Liver (tissue), 9 donors: ENCODE data around the gene PNN. TPM values are rescaled to one million over a fixed set of nuclear protein-coding genes. Genes with fewer than 3 reads are reported as not detected.

Experiments used
- DNase-seq: peaks from one replicate; pipeline ENCODE4 v3.0.0-alpha.2; 2017; ENCODE audit warnings: low spot score
- H3K27ac ChIP-seq, 2 donors: one replicate each; pipeline ENCODE4 v1.7.0; 2013; ENCODE audit warnings: inconsistent platforms in 2 of 2, low read length in 2 of 2, control low read depth in 1 of 2, low read depth in 1 of 2, mild to moderate bottlenecking in 1 of 2
- H3K27me3 ChIP-seq, 4 donors: one replicate each; pipeline versions ENCODE4 v1.6.1 to v1.7.0; 2013; ENCODE audit warnings: low read length in 3 of 4, inconsistent platforms in 1 of 4, mild to moderate bottlenecking in 1 of 4, moderate library complexity in 1 of 4; ENCODE audit not compliant: control insufficient read depth in 4 of 4, insufficient read depth in 4 of 4
- H3K36me3 ChIP-seq, 4 donors: one replicate each; pipeline versions ENCODE4 v1.6.1 to v1.7.0; 2013; ENCODE audit warnings: low read length in 3 of 4, mild to moderate bottlenecking in 3 of 4, low read depth in 1 of 4, moderate library complexity in 1 of 4; ENCODE audit not compliant: control insufficient read depth in 4 of 4, insufficient read depth in 3 of 4
- H3K4me1 ChIP-seq, 4 donors: one replicate each; pipeline versions ENCODE4 v1.6.1 to v1.7.0; 2013; ENCODE audit warnings: low read length in 3 of 4, mild to moderate bottlenecking in 3 of 4, moderate library complexity in 1 of 4; ENCODE audit not compliant: control insufficient read depth in 4 of 4, insufficient read depth in 4 of 4
- H3K4me3 ChIP-seq, 3 donors: one replicate each; pipeline versions ENCODE4 v1.6.1 to v1.7.0; 2013; ENCODE audit warnings: low read length in 3 of 3, control low read depth in 1 of 3, low read depth in 1 of 3, mild to moderate bottlenecking in 1 of 3
- H3K9ac ChIP-seq, 2 donors: one replicate each; pipeline ENCODE4 v1.7.0; 2013; ENCODE audit warnings: low read length in 2 of 2, mild to moderate bottlenecking in 2 of 2, moderate library complexity in 2 of 2, control low read depth in 1 of 2, low read depth in 1 of 2
- H3K9me3 ChIP-seq, 4 donors: one replicate each; pipeline versions ENCODE4 v1.6.1 to v1.7.0; 2013; ENCODE audit warnings: low read length in 3 of 4; ENCODE audit not compliant: control insufficient read depth in 4 of 4
- FOXA1 ChIP-seq: IDR thresholded peaks from 2 replicates; pipeline ENCODE4 v1.6.1; 2016; ENCODE audit warnings: antibody characterized with exemption
- FOXA2 ChIP-seq: IDR thresholded peaks from 2 replicates; pipeline ENCODE4 v1.6.1; 2016; ENCODE audit warnings: antibody characterized with exemption
- JUND ChIP-seq, 2 donors: IDR thresholded peaks; 2 replicates each; pipeline ENCODE4 v1.6.1; 2016; ENCODE audit warnings: antibody characterized with exemption in 2 of 2
- NR2F2 ChIP-seq: IDR thresholded peaks from 2 replicates; pipeline ENCODE4 v1.6.1; 2016; ENCODE audit warnings: antibody characterized with exemption
- RAD21 ChIP-seq, 2 donors: IDR thresholded peaks; 2 replicates each; pipeline ENCODE4 v1.6.1; 2016; ENCODE audit warnings: antibody characterized with exemption in 2 of 2, mild to moderate bottlenecking in 2 of 2
- SP1 ChIP-seq: IDR thresholded peaks from 2 replicates; pipeline ENCODE4 v1.6.1; 2018; ENCODE audit warnings: antibody characterized with exemption, mild to moderate bottlenecking
- TAF1 ChIP-seq: conservative IDR thresholded peaks from 2 replicates; pipeline ENCODE4 v1.6.1; 2016; ENCODE audit warnings: antibody characterized with exemption, mild to moderate bottlenecking
- WGBS: extraction: QIAGEN DNeasy Blood & Tissue Kit; methylation state at CpG from one replicate; pipeline ENCODE4 v1.1.7; 2013; 5-methylcytosine and 5-hydroxymethylcytosine counted together
- polyA plus RNA-seq, 2 donors: library from polyadenylated mRNA; stranded (reverse) in 1 of 2; unstranded in 1 of 2; fragments of 200-250 nt in 1 of 2; fragments of >200 nt in 1 of 2; fragmentation: Nextera tagmentation in 1 of 2; extraction: Ambion mirVana in 1 of 2; gene quantifications; one replicate each; pipeline versions ENCODE4 v1.2.1 to v1.2.3, GENCODE V29; 2013 to 2015
- total RNA-seq, 2 donors: library from RNA; depleted of rRNA; stranded (reverse); fragments of >200 nt; gene quantifications; one replicate each; pipeline ENCODE4 v1.2.3, GENCODE V29; 2014
- TF ChIP-seq, protein P1 (sequence below): IDR thresholded peaks from 2 replicates; pipeline ENCODE4 v1.6.1; 2016; ENCODE audit warnings: antibody characterized with exemption
- TF ChIP-seq, protein P2 (sequence below): IDR thresholded peaks from 2 replicates; pipeline ENCODE4 v1.6.1; 2016; ENCODE audit warnings: antibody characterized with exemption, mild to moderate bottlenecking
- TF ChIP-seq, protein P3 (sequence below): fragments of 150-350 bp; IDR thresholded peaks from 2 replicates; pipeline ENCODE4 v1.5.1; 2017; ENCODE audit warnings: improper control_type of control experiment, low read depth, low read length; ENCODE audit not compliant: missing input control
- TF ChIP-seq, protein P4 (sequence below): IDR thresholded peaks from 2 replicates; pipeline ENCODE4 v1.6.1; 2016; ENCODE audit warnings: antibody characterized with exemption
- donor health status: healthy.
- donor health status: healthy.
- donor health status: healthy.
- donor health status: healthy.
- donor health status: healthy.

Gene PNN
- total and polyA plus RNA-seq, 4 donors, result 11.3 to 56.7 (median 23.8) TPM

DNA sequence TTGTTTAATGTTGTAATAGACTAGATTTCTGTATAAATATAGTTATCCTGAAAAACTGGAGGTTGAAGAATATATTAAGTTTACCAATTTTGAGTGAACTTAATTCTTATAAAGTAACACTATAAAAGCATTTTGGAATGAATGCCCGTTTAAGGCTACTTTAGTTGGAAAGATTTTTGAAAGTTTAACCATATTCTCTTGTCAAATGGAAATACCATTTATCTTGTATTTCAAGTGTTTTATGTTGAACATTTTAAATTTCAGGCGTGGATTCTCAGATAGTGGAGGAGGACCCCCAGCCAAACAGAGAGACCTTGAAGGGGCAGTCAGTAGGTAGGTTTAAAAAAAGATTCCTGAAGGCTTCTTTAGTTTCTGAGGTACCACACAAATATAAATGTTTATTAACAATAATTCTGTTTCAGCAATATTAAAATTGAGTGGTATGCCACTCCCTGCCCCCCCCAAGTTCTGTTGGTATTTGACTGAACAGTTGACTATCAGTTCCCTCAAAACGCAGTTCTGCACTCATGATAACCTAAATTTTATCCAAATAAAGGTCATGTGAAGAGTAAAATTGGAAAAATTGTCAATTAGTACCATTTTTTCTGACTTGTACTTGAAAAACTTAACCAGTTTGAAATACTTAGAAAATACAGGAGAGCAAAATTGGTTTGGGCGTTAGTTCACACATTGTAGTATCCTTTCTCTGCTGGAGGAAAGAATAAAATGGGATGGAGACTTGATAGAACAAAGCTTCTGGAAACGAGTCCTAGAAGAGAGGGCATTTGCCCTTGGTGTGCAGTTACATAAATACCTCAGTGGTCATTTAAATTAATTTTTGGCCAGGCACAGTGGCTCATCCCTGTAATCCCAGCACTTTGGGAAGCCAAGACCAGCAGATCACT lies 1.5 kb downstream of the PNN start:
- H3K36me3 ChIP-seq, result peaks cover 14 to 47% (median 46%) of the 10 kb centered on the region in 4 donors
- peak overlapping the region; percentile 70 to 98 for H3K9ac ChIP-seq
- no peaks in the 10 kb centered on the region for H3K9me3 ChIP-seq
- peak overlapping the region; percentile 89 to 96 for H3K27ac ChIP-seq
- H3K4me3 ChIP-seq, result peak overlapping the region; percentile 20 to 89 (median 84)
- no peak for DNase-seq
- 56% methylated on average over 5 of the region's 5 CpGs for WGBS
- peaks cover 3 to 14% (median 10%) of the 10 kb centered on the region in 4 donors for H3K4me1 ChIP-seq
- TF ChIP-seq, protein P1, sequence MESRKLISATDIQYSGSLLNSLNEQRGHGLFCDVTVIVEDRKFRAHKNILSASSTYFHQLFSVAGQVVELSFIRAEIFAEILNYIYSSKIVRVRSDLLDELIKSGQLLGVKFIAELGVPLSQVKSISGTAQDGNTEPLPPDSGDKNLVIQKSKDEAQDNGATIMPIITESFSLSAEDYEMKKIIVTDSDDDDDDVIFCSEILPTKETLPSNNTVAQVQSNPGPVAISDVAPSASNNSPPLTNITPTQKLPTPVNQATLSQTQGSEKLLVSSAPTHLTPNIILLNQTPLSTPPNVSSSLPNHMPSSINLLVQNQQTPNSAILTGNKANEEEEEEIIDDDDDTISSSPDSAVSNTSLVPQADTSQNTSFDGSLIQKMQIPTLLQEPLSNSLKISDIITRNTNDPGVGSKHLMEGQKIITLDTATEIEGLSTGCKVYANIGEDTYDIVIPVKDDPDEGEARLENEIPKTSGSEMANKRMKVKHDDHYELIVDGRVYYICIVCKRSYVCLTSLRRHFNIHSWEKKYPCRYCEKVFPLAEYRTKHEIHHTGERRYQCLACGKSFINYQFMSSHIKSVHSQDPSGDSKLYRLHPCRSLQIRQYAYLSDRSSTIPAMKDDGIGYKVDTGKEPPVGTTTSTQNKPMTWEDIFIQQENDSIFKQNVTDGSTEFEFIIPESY, result peak; percentile 8
- TF ChIP-seq RAD21 (IDR thresholded peaks at IDR 0.05), result no peak
- no peaks in the 10 kb centered on the region for H3K27me3 ChIP-seq

DNA sequence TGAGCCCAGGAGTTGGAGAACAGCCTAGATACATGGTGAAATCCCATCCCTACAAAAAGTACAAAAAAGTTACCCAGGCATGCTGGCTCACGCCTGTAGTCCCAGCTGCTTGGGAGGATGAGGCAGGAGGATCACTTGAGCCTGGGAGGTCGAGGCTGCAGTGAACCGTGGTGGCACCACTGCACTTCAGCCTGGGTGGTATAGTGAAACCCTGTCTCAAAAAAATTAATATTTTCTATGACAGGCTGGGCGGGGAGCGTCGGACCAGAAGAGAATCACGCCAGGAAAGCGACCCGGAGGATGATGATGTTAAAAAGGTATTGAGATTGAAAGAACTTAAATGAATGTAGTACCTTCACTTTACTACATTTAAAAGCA lies 2.1 kb downstream of the PNN start:
- no peak overlapping the region for H3K4me3 ChIP-seq
- H3K36me3 ChIP-seq, result peaks cover 14 to 53% (median 49%) of the 10 kb centered on the region in 4 donors

DNA sequence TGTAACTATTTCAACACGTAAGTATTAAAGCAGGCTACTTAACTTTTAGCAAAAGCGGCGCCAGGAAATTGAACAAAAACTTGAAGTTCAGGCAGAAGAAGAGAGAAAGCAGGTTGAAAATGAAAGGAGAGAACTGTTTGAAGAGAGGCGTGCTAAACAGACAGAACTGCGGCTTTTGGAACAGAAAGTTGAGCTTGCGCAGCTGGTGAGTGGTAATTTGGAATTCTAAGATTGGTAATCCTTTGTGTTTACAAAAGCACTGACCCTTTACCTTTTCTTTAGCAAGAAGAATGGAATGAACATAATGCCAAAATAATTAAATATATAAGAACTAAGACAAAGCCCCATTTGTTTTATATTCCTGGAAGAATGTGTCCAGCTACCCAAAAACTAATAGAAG lies 4.0 kb downstream of the PNN start:
- no peaks in the 10 kb centered on the region for H3K9me3 ChIP-seq
- H3K4me3 ChIP-seq, result no peak overlapping the region
- no peak overlapping the region for H3K27ac ChIP-seq
- 95% methylated on average over 6 of the region's 6 CpGs for WGBS
- H3K9ac ChIP-seq, result no peak overlapping the region
- H3K27me3 ChIP-seq, result no peaks in the 10 kb centered on the region
- peaks cover 3 to 13% (median 10%) of the 10 kb centered on the region in 4 donors for H3K4me1 ChIP-seq
- H3K36me3 ChIP-seq, result peaks cover 18 to 69% (median 63%) of the 10 kb centered on the region in 4 donors
- DNase-seq, result no peak
- TF ChIP-seq SP1 (no peak), FOXA2 (no peak), TAF1 (no peak), NR2F2 (no peak), JUND (IDR thresholded peaks at IDR 0.05) (no peak), FOXA1 (no peak)
- TF ChIP-seq, protein P2, sequence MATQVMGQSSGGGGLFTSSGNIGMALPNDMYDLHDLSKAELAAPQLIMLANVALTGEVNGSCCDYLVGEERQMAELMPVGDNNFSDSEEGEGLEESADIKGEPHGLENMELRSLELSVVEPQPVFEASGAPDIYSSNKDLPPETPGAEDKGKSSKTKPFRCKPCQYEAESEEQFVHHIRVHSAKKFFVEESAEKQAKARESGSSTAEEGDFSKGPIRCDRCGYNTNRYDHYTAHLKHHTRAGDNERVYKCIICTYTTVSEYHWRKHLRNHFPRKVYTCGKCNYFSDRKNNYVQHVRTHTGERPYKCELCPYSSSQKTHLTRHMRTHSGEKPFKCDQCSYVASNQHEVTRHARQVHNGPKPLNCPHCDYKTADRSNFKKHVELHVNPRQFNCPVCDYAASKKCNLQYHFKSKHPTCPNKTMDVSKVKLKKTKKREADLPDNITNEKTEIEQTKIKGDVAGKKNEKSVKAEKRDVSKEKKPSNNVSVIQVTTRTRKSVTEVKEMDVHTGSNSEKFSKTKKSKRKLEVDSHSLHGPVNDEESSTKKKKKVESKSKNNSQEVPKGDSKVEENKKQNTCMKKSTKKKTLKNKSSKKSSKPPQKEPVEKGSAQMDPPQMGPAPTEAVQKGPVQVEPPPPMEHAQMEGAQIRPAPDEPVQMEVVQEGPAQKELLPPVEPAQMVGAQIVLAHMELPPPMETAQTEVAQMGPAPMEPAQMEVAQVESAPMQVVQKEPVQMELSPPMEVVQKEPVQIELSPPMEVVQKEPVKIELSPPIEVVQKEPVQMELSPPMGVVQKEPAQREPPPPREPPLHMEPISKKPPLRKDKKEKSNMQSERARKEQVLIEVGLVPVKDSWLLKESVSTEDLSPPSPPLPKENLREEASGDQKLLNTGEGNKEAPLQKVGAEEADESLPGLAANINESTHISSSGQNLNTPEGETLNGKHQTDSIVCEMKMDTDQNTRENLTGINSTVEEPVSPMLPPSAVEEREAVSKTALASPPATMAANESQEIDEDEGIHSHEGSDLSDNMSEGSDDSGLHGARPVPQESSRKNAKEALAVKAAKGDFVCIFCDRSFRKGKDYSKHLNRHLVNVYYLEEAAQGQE, result no peak
- TF ChIP-seq, protein P1, result no peak
- TF ChIP-seq, protein P3, sequence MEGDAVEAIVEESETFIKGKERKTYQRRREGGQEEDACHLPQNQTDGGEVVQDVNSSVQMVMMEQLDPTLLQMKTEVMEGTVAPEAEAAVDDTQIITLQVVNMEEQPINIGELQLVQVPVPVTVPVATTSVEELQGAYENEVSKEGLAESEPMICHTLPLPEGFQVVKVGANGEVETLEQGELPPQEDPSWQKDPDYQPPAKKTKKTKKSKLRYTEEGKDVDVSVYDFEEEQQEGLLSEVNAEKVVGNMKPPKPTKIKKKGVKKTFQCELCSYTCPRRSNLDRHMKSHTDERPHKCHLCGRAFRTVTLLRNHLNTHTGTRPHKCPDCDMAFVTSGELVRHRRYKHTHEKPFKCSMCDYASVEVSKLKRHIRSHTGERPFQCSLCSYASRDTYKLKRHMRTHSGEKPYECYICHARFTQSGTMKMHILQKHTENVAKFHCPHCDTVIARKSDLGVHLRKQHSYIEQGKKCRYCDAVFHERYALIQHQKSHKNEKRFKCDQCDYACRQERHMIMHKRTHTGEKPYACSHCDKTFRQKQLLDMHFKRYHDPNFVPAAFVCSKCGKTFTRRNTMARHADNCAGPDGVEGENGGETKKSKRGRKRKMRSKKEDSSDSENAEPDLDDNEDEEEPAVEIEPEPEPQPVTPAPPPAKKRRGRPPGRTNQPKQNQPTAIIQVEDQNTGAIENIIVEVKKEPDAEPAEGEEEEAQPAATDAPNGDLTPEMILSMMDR, result no peak

More for the DNA sequence above, 2.1 kb downstream of the PNN start:
- Histone ChIP-seq H3K27ac (no peak overlapping the region), H3K9me3 (no peaks in the 10 kb centered on the region), H3K27me3 (no peaks in the 10 kb centered on the region), H3K9ac (no peak overlapping the region), H3K4me1 (peaks cover 3 to 14% (median 10%) of the 10 kb centered on the region in 4 donors)
- TF ChIP-seq, protein P3, result no peak
- TF ChIP-seq, protein P4, sequence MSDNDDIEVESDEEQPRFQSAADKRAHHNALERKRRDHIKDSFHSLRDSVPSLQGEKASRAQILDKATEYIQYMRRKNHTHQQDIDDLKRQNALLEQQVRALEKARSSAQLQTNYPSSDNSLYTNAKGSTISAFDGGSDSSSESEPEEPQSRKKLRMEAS, result no peak
- DNase-seq, result no peak
- WGBS, result 93% methylated on average over 9 of the region's 9 CpGs
